GM23338 (cell line): Measurements from ENCODE around the gene PLEKHA8. TPM values are rescaled to one million over a fixed set of nuclear protein-coding genes. Genes with fewer than 3 reads are reported as not detected.

Source experiments
- ATAC-seq: fragments of 200-7000 bp; cut with Tn5 transposase; 3 replicates; pipeline ENCODE4 v1.9.1; 2020
- DNase-seq: peaks from one replicate; pipeline ENCODE4 v3.0.0-alpha.2; 2015; ENCODE audit warnings: low spot score
- H2AFZ ChIP-seq: fragments of 200-600 bp; sonication (generic); 2 replicates; pipeline ENCODE4 v1.8.0; 2016; ENCODE audit warnings: antibody characterized with exemption, mild to moderate bottlenecking, moderate library complexity
- H3F3A ChIP-seq: fragments of 200-600 bp; sonication (generic); replicated peaks from 2 replicates; pipeline ENCODE4 v1.8.0; 2017; ENCODE audit warnings: antibody characterized with exemption, mixed run types, low read depth
- H3K27ac ChIP-seq: fragments of 200-600 bp; sonication (generic); 2 replicates; pipeline ENCODE4 v1.6.1; 2016; ENCODE audit warnings: low read depth
- H3K27me3 ChIP-seq: fragments of 200-600 bp; sonication (generic); 2 replicates; pipeline ENCODE4 v1.8.0; 2016; ENCODE audit warnings: mild to moderate bottlenecking, mixed run types, moderate library complexity; ENCODE audit not compliant: insufficient read depth
- H3K36me3 ChIP-seq: fragments of 200-600 bp; sonication (generic); 2 replicates; pipeline ENCODE4 v1.8.0; 2016; ENCODE audit warnings: mild to moderate bottlenecking; ENCODE audit not compliant: insufficient read depth
- H3K4me1 ChIP-seq: fragments of 200-600 bp; sonication (generic); 2 replicates; pipeline ENCODE4 v1.8.0; 2016; ENCODE audit warnings: mild to moderate bottlenecking, moderate library complexity; ENCODE audit not compliant: insufficient read depth
- H3K4me2 ChIP-seq: fragments of 200-600 bp; sonication (generic); 2 replicates; pipeline ENCODE4 v1.7.1; 2017; ENCODE audit warnings: mixed run types
- H3K4me3 ChIP-seq: fragments of 200-600 bp; sonication (generic); 2 replicates; pipeline ENCODE4 v1.6.1; 2016; ENCODE audit warnings: mixed run types
- H3K79me2 ChIP-seq: fragments of 200-600 bp; sonication (generic); replicated peaks from 2 replicates; pipeline ENCODE4 v1.8.0; 2017; ENCODE audit warnings: mild to moderate bottlenecking; ENCODE audit not compliant: insufficient read depth
- H3K9me2 ChIP-seq: fragments of 200-600 bp; sonication (generic); 2 replicates; pipeline ENCODE4 v1.8.0; 2017; ENCODE audit not compliant: insufficient read depth
- H4K20me1 ChIP-seq: fragments of 200-600 bp; sonication (generic); replicated peaks from 2 replicates; pipeline ENCODE4 v1.8.0; 2017; ENCODE audit warnings: mild to moderate bottlenecking; ENCODE audit not compliant: insufficient read depth
- H3K27ac Mint-ChIP-seq: 2 replicates; pipeline ENCODE4 v1.8.0; 2020; ENCODE audit warnings: inconsistent platforms, mild to moderate bottlenecking, moderate library complexity, mixed read lengths
- H3K27me3 Mint-ChIP-seq: 3 replicates; pipeline ENCODE4 v1.8.0; 2022; ENCODE audit warnings: low read depth, mild to moderate bottlenecking, moderate library complexity, mixed read lengths, inconsistent platforms; ENCODE audit not compliant: insufficient read depth, poor library complexity
- H3K36me3 Mint-ChIP-seq: 3 replicates; pipeline ENCODE4 v1.8.0; 2021; ENCODE audit warnings: low read depth, mild to moderate bottlenecking, inconsistent platforms, moderate library complexity, mixed read lengths
- H3K4me1 Mint-ChIP-seq: 3 replicates; pipeline ENCODE4 v1.8.0; 2020; ENCODE audit warnings: mild to moderate bottlenecking, inconsistent platforms, mixed read lengths
- H3K4me3 Mint-ChIP-seq: 3 replicates; pipeline ENCODE4 v1.8.0; 2021; ENCODE audit warnings: moderate library complexity, mild to moderate bottlenecking, inconsistent platforms, mixed read lengths
- H3K9me3 Mint-ChIP-seq: 3 replicates; pipeline ENCODE4 v1.8.0; 2020; ENCODE audit warnings: moderate library complexity, mild to moderate bottlenecking, inconsistent platforms, mixed read lengths
- CREB1 ChIP-seq: fragments of 250-450 bp; sonication (Bioruptor Pico); IDR thresholded peaks from 2 replicates; pipeline ENCODE4 v1.5.0; 2020; ENCODE audit warnings: low read depth, mild to moderate bottlenecking, moderate library complexity
- EZH2 ChIP-seq: fragments of 200-600 bp; sonication (generic); IDR thresholded peaks from one replicate; pipeline ENCODE4 v1.8.0; 2017; ENCODE audit warnings: antibody characterized with exemption, mild to moderate bottlenecking, low read depth; ENCODE audit not compliant: unreplicated experiment
- JUNB ChIP-seq: IDR thresholded peaks from one replicate; pipeline ENCODE4 v1.6.1; 2016; ENCODE audit warnings: antibody characterized with exemption; ENCODE audit not compliant: unreplicated experiment
- POLR2AphosphoS5 ChIP-seq: IDR thresholded peaks from 2 replicates; pipeline ENCODE4 v1.6.1; 2016; ENCODE audit warnings: antibody characterized with exemption, low read depth
- ZNF331 ChIP-seq: fragments of 250-450 bp; sonication (Bioruptor Pico); IDR thresholded peaks from 2 replicates; pipeline ENCODE4 v1.5.0; 2020; ENCODE audit warnings: low read depth, mild to moderate bottlenecking, moderate library complexity
- polyA plus RNA-seq: library from polyadenylated mRNA; unstranded; fragments of >200 nt; fragmentation: Nextera tagmentation; extraction: Ambion mirVana; gene quantifications from 2 replicates; pipeline ENCODE4 v1.2.1, GENCODE V29; 2016
- total RNA-seq: library from RNA; depleted of rRNA; stranded (reverse); fragments of >200 nt; shearing (Covaris generic); gene quantifications from 2 replicates; pipeline ENCODE4 v1.2.3, GENCODE V29; 2014
- TF ChIP-seq, protein P1 (sequence below), 2 experiments: fragments of 200-600 bp in 1 of 2; sonication (generic) in 1 of 2; conservative IDR thresholded peaks; 2 replicates each; pipeline versions ENCODE4 v1.5.1 to v1.6.1; 2016 to 2017; ENCODE audit warnings: antibody characterized with exemption in 2 of 2, low read depth in 2 of 2, mild to moderate bottlenecking in 2 of 2, moderate library complexity in 1 of 2
- TF ChIP-seq, protein P2 (sequence below): IDR thresholded peaks from one replicate; pipeline ENCODE4 v1.6.1; 2018; ENCODE audit warnings: antibody characterized with exemption; ENCODE audit not compliant: unreplicated experiment

Gene PLEKHA8
- total and polyA plus RNA-seq, 2 experiments from 2014 or later: 11.6 to 44.9 TPM

DNA sequence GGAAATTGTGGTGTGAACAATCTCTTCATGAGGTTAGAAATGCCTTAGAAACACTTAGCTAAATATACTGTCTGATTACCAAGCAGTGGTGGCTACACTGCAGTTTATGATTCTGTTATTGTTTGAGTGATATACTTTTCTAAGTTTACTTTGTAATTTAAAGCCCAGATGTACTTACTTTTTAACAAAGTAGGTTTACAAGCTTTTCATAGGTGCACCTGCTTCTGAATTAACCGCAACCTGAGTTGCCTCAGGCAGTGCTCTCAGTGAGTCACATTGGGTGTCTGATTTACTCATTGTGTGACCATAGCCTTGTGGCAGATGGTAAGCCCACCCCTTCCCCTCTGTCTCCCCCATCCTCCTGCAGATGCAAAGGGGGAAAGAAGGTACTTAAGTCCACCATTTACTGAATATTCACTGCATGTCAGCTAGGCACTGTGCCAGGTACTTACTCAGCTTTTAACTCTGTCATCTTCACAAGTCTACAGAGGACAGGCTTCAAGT lies 115.6 kb downstream of the PLEKHA8 start (continued):
- TF ChIP-seq, protein P1, sequence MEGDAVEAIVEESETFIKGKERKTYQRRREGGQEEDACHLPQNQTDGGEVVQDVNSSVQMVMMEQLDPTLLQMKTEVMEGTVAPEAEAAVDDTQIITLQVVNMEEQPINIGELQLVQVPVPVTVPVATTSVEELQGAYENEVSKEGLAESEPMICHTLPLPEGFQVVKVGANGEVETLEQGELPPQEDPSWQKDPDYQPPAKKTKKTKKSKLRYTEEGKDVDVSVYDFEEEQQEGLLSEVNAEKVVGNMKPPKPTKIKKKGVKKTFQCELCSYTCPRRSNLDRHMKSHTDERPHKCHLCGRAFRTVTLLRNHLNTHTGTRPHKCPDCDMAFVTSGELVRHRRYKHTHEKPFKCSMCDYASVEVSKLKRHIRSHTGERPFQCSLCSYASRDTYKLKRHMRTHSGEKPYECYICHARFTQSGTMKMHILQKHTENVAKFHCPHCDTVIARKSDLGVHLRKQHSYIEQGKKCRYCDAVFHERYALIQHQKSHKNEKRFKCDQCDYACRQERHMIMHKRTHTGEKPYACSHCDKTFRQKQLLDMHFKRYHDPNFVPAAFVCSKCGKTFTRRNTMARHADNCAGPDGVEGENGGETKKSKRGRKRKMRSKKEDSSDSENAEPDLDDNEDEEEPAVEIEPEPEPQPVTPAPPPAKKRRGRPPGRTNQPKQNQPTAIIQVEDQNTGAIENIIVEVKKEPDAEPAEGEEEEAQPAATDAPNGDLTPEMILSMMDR (conservative IDR thresholded peaks at IDR 0.05; ENCODE audit: low read depth in 2 of 2): no peak

DNA sequence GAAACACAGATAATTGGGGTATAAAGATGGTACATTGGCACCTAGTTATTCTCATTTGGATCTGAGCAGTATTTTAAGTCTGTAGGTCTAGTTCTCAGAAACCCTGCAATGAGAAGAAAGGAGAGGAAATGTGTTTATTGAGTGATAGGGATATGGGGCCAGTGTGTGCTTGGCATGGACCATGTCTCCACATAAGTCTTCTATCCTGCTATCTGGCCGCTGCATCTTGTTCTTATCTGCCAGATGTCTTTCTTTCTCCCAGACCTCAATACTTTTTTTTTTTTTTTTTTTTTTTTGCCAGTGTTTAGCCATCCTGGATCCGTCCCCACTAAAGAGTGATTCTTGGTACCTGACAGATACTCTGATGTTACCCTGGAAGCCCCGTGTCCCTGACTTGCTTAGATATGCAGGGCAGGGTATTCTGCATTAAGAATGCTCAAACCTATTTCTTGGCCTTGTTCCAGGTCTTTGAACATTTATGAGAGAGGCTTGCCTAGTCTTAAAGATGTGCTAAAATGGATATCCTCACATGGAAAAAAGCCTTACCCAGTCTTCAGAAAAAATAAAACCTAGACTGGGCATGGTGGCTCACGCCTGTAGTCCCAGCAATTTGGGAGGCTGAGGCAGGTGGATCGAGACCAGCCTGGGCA lies 116.6 kb downstream of the PLEKHA8 start:
- no peaks in the 10 kb centered on the region for H3F3A ChIP-seq
- DNase-seq: no peak
- peaks cover 3% of the 10 kb centered on the region; the same call in 1 of the 2 replicates for H4K20me1 ChIP-seq
- no peaks in the 10 kb centered on the region for H3K9me2 ChIP-seq
- no peak overlapping the region for H3K27ac ChIP-seq
- no peak overlapping the region for H3K4me2 ChIP-seq
- no peaks in the 10 kb centered on the region for H3K9me3 Mint-ChIP-seq
- H3K27me3 ChIP-seq: no peaks in the 10 kb centered on the region
- ATAC-seq: no peak
- H3K27ac Mint-ChIP-seq: no peak overlapping the region
- no peak overlapping the region for H2AFZ ChIP-seq
- H3K4me1 ChIP-seq: 0 out of 2 replicates have a peak, but pooled peaks cover 4% of the 10 kb centered on the region
- H3K4me3 ChIP-seq: no peak overlapping the region
- TF ChIP-seq, protein P2, sequence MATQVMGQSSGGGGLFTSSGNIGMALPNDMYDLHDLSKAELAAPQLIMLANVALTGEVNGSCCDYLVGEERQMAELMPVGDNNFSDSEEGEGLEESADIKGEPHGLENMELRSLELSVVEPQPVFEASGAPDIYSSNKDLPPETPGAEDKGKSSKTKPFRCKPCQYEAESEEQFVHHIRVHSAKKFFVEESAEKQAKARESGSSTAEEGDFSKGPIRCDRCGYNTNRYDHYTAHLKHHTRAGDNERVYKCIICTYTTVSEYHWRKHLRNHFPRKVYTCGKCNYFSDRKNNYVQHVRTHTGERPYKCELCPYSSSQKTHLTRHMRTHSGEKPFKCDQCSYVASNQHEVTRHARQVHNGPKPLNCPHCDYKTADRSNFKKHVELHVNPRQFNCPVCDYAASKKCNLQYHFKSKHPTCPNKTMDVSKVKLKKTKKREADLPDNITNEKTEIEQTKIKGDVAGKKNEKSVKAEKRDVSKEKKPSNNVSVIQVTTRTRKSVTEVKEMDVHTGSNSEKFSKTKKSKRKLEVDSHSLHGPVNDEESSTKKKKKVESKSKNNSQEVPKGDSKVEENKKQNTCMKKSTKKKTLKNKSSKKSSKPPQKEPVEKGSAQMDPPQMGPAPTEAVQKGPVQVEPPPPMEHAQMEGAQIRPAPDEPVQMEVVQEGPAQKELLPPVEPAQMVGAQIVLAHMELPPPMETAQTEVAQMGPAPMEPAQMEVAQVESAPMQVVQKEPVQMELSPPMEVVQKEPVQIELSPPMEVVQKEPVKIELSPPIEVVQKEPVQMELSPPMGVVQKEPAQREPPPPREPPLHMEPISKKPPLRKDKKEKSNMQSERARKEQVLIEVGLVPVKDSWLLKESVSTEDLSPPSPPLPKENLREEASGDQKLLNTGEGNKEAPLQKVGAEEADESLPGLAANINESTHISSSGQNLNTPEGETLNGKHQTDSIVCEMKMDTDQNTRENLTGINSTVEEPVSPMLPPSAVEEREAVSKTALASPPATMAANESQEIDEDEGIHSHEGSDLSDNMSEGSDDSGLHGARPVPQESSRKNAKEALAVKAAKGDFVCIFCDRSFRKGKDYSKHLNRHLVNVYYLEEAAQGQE: no peak
- TF ChIP-seq EZH2 (no peak), POLR2AphosphoS5 (no peak), JUNB (no peak), ZNF331 (CRISPR knock-in tag) (no peak), CREB1 (CRISPR knock-in tag) (no peak)
- no peaks in the 10 kb centered on the region; the same call in 2 of the 3 replicates for H3K4me1 Mint-ChIP-seq
- H3K27me3 Mint-ChIP-seq: peaks cover 4% of the 10 kb centered on the region
- H3K79me2 ChIP-seq: peaks cover 3% of the 10 kb centered on the region; the same call in 1 of the 2 replicates
- no peak overlapping the region for H3K4me3 Mint-ChIP-seq
- no peaks in the 10 kb centered on the region for H3K36me3 Mint-ChIP-seq
- H3K36me3 ChIP-seq: no peaks in the 10 kb centered on the region
